Mesenchymal stem cell (in vitro differentiated cells and primary cell): ENCODE results near the gene NGEF.

ENCODE experiments used
- DNase-seq: peaks from one replicate; pipeline ENCODE4 v3.0.0-alpha.2; 2013
- H2AFZ ChIP-seq: one replicate; pipeline ENCODE4 v1.6.1; 2013; ENCODE audit warnings: low read depth, mild to moderate bottlenecking, control low read depth, inconsistent platforms, low read length, moderate library complexity
- H2AK5ac ChIP-seq: 2 replicates; pipeline ENCODE4 v1.6.1; 2013; ENCODE audit warnings: low read length, moderate library complexity, mild to moderate bottlenecking, inconsistent platforms; ENCODE audit not compliant: severe bottlenecking
- H2BK120ac ChIP-seq: one replicate; pipeline ENCODE4 v1.6.1; 2013; ENCODE audit warnings: low read depth, mild to moderate bottlenecking, inconsistent platforms, low read length, moderate library complexity
- H2BK12ac ChIP-seq, 2 experiments: one replicate each; pipeline ENCODE4 v1.6.1; 2013; ENCODE audit warnings: inconsistent platforms in 2 of 2, low read length in 2 of 2, mild to moderate bottlenecking in 2 of 2, moderate library complexity in 2 of 2, control low read depth in 1 of 2
- H2BK15ac ChIP-seq: one replicate; pipeline ENCODE4 v1.6.1; 2013; ENCODE audit warnings: mild to moderate bottlenecking, low read depth, inconsistent platforms; ENCODE audit not compliant: poor library complexity, severe bottlenecking
- H2BK5ac ChIP-seq: 2 replicates; pipeline ENCODE4 v1.6.1; 2013; ENCODE audit warnings: low read depth, mild to moderate bottlenecking, low read length, control low read depth, inconsistent platforms; ENCODE audit not compliant: poor library complexity, severe bottlenecking
- H3K14ac ChIP-seq, 2 experiments: one replicate each; pipeline ENCODE4 v1.6.1; 2013; ENCODE audit warnings: inconsistent platforms in 2 of 2, low read length in 2 of 2, control low read depth in 1 of 2, mild to moderate bottlenecking in 1 of 2, moderate library complexity in 1 of 2
- H3K18ac ChIP-seq, 2 experiments: one replicate each; pipeline ENCODE4 v1.6.1; 2013; ENCODE audit warnings: inconsistent platforms in 2 of 2, low read length in 2 of 2, control low read depth in 1 of 2, low read depth in 1 of 2, mild to moderate bottlenecking in 1 of 2
- H3K23ac ChIP-seq, 2 experiments: one replicate each; pipeline ENCODE4 v1.6.1; 2013; ENCODE audit warnings: inconsistent platforms in 2 of 2, low read length in 2 of 2, mild to moderate bottlenecking in 2 of 2, moderate library complexity in 2 of 2, control low read depth in 1 of 2
- H3K27ac ChIP-seq: 2 replicates; pipeline ENCODE4 v1.5.1; 2013; ENCODE audit warnings: mild to moderate bottlenecking, moderate library complexity, low read length, control low read depth, inconsistent platforms; ENCODE audit not compliant: poor library complexity, severe bottlenecking
- H3K27me3 ChIP-seq, 2 experiments: 2 replicates each; pipeline versions ENCODE4 v1.6.1 to v1.7.0; 2013; ENCODE audit warnings: low read length in 2 of 2, mild to moderate bottlenecking in 2 of 2, moderate library complexity in 2 of 2, control low read depth in 1 of 2, inconsistent platforms in 1 of 2; ENCODE audit not compliant: control insufficient read depth in 1 of 2, insufficient read depth in 1 of 2
- H3K36me3 ChIP-seq, 2 experiments: 2 replicates each; pipeline versions ENCODE4 v1.6.1 to v1.7.0; 2013; ENCODE audit warnings: low read length in 2 of 2, control low read depth in 1 of 2, inconsistent platforms in 1 of 2, low read depth in 1 of 2, mild to moderate bottlenecking in 1 of 2; ENCODE audit not compliant: insufficient read depth in 2 of 2, control insufficient read depth in 1 of 2
- H3K4ac ChIP-seq, 2 experiments: one replicate each; pipeline ENCODE4 v1.6.1; 2013; ENCODE audit warnings: inconsistent platforms in 2 of 2, low read length in 2 of 2, mild to moderate bottlenecking in 2 of 2, moderate library complexity in 2 of 2, control low read depth in 1 of 2, low read depth in 1 of 2
- H3K4me1 ChIP-seq: 2 replicates; pipeline ENCODE4 v1.6.1; 2013; ENCODE audit warnings: low read depth, low read length, control low read depth; ENCODE audit not compliant: control insufficient read depth, insufficient read depth
- H3K4me2 ChIP-seq: 2 replicates; pipeline ENCODE4 v1.6.1; 2013; ENCODE audit warnings: low read length, mild to moderate bottlenecking, inconsistent platforms; ENCODE audit not compliant: poor library complexity, severe bottlenecking
- H3K4me3 ChIP-seq, 2 experiments: 2 replicates each; pipeline versions ENCODE4 v1.5.1 to v1.7.0; 2013; ENCODE audit warnings: low read length in 2 of 2, mild to moderate bottlenecking in 2 of 2, control low read depth in 1 of 2, low read depth in 1 of 2; ENCODE audit not compliant: insufficient read depth in 1 of 2
- H3K79me1 ChIP-seq: replicated peaks from 2 replicates; pipeline ENCODE4 v1.6.1; 2013; ENCODE audit warnings: mild to moderate bottlenecking, control low read depth, low read length, inconsistent platforms; ENCODE audit not compliant: poor library complexity, severe bottlenecking
- H3K9ac ChIP-seq: 2 replicates; pipeline ENCODE4 v1.7.0; 2013; ENCODE audit warnings: mild to moderate bottlenecking, low read length, moderate library complexity
- H3K9me3 ChIP-seq: 2 replicates; pipeline ENCODE4 v1.7.0; 2013; ENCODE audit warnings: mild to moderate bottlenecking, low read length; ENCODE audit not compliant: control insufficient read depth
- H4K8ac ChIP-seq: one replicate; pipeline ENCODE4 v1.6.1; 2013; ENCODE audit warnings: inconsistent platforms, mild to moderate bottlenecking, low read length, moderate library complexity
- H4K91ac ChIP-seq: one replicate; pipeline ENCODE4 v1.6.1; 2013; ENCODE audit warnings: mild to moderate bottlenecking, low read length, inconsistent platforms
- WGBS: methylation state at CpG from one replicate; pipeline ENCODE4 v1.1.7; 2013; ENCODE audit warnings: mixed read lengths; 5-methylcytosine and 5-hydroxymethylcytosine counted together

NGEF gene

GRCh38 chr2:232976666-232977437, 36.2 kb downstream of the NGEF start:
- Histone ChIP-seq H2BK120ac (no peak overlapping the region), H3K4me3 (no peak overlapping the region), H3K36me3 (no peaks in the 10 kb centered on the region), H3K23ac (no peak overlapping the region), H4K8ac (no peak overlapping the region), H3K18ac (no peak overlapping the region), H3K27me3 (peaks cover 0 to 28% of the 10 kb centered on the region in 2 experiments), H3K9ac (no peak overlapping the region), H3K79me1 (no peaks in the 10 kb centered on the region), H4K91ac (no peak overlapping the region), H3K9me3 (no peaks in the 10 kb centered on the region), H3K4me1 (peaks cover 14% of the 10 kb centered on the region), H2BK5ac (no peak overlapping the region), H2BK12ac (no peak overlapping the region), H2AFZ (no peak overlapping the region), H3K14ac (no peak overlapping the region), H2AK5ac (no peak overlapping the region), H2BK15ac (no peak overlapping the region), H3K27ac (no peak overlapping the region), H3K4me2 (no peak overlapping the region), H3K4ac (no peak overlapping the region)
- WGBS: 76% methylated on average over 20 of the region's 20 CpGs
- no peak for DNase-seq

- no peak overlapping the region for H3K4me3 ChIP-seq
- no peak overlapping the region for H3K4me2 ChIP-seq
These were observed 36.9 kb downstream of the NGEF start for GRCh38 chr2:232976176-232976575.

GRCh38 chr2:232974396-232974795, 38.7 kb downstream of the NGEF start:
- Histone ChIP-seq H3K36me3 (no peaks in the 10 kb centered on the region), H3K4me3 (no peak overlapping the region), H2BK15ac (no peak overlapping the region), H2AK5ac (no peak overlapping the region), H4K91ac (no peak overlapping the region), H3K14ac (no peak overlapping the region), H3K4me2 (no peak overlapping the region), H2BK5ac (no peak overlapping the region), H2BK12ac (no peak overlapping the region), H3K9ac (no peak overlapping the region), H3K23ac (no peak overlapping the region), H3K27ac (no peak overlapping the region), H3K79me1 (no peaks in the 10 kb centered on the region), H3K9me3 (no peaks in the 10 kb centered on the region), H3K27me3 (peaks cover 0 to 28% of the 10 kb centered on the region in 2 experiments), H4K8ac (no peak overlapping the region), H2BK120ac (no peak overlapping the region), H3K18ac (no peak overlapping the region), H3K4me1 (peaks cover 6% of the 10 kb centered on the region), H2AFZ (no peak overlapping the region), H3K4ac (no peak overlapping the region)
- no peak for DNase-seq
- WGBS: 88% methylated on average over 6 of the region's 7 CpGs

More at GRCh38 chr2:232976176-232976575, 36.9 kb downstream of the NGEF start:
- no peak overlapping the region for H4K8ac ChIP-seq
- H3K18ac ChIP-seq: no peak overlapping the region
- H3K4me1 ChIP-seq: peaks cover 14% of the 10 kb centered on the region
- no peak overlapping the region for H4K91ac ChIP-seq
- DNase-seq: no peak
- H3K79me1 ChIP-seq: no peaks in the 10 kb centered on the region
- no peak overlapping the region for H2BK15ac ChIP-seq
- H2BK5ac ChIP-seq: no peak overlapping the region
- no peak overlapping the region for H3K23ac ChIP-seq
- 79% methylated on average over 2 of the region's 4 CpGs for WGBS
- no peak overlapping the region for H2BK12ac ChIP-seq
- H3K27ac ChIP-seq: no peak overlapping the region
- H2AK5ac ChIP-seq: no peak overlapping the region
- H2BK120ac ChIP-seq: no peak overlapping the region
- no peak overlapping the region for H2AFZ ChIP-seq
- no peak overlapping the region for H3K4ac ChIP-seq
- peaks cover 0 to 28% of the 10 kb centered on the region in 2 experiments for H3K27me3 ChIP-seq
- H3K36me3 ChIP-seq: no peaks in the 10 kb centered on the region
- no peak overlapping the region for H3K14ac ChIP-seq
- no peak overlapping the region for H3K9ac ChIP-seq
- H3K9me3 ChIP-seq: no peaks in the 10 kb centered on the region

GRCh38 chr2:232973796-232974195, 39.3 kb downstream of the NGEF start:
- Histone ChIP-seq H4K91ac (no peak overlapping the region), H3K4ac (no peak overlapping the region), H3K27me3 (peaks cover 0 to 28% of the 10 kb centered on the region in 2 experiments), H2BK120ac (no peak overlapping the region), H3K27ac (no peak overlapping the region), H2BK15ac (no peak overlapping the region), H3K4me2 (no peak overlapping the region), H3K14ac (no peak overlapping the region), H4K8ac (no peak overlapping the region), H3K9me3 (no peaks in the 10 kb centered on the region), H2AFZ (no peak overlapping the region), H3K23ac (no peak overlapping the region), H3K36me3 (no peaks in the 10 kb centered on the region), H3K4me1 (peaks cover 6% of the 10 kb centered on the region), H3K18ac (no peak overlapping the region), H2BK5ac (no peak overlapping the region), H3K4me3 (no peak overlapping the region), H3K79me1 (no peaks in the 10 kb centered on the region), H2AK5ac (no peak overlapping the region), H2BK12ac (no peak overlapping the region), H3K9ac (no peak overlapping the region)
- no peak for DNase-seq
- 100% methylated on average over 2 of the region's 3 CpGs for WGBS
